Ascending aorta (tissue), 2 donors: ENCODE results near the gene SSU72. TPM values are rescaled to one million over a fixed set of nuclear protein-coding genes. Genes with fewer than 3 reads are reported as not detected.

Source experiments
- DNase-seq, 2 donors: peaks; one replicate each; pipeline ENCODE4 v3.0.0-alpha.2; 2019; ENCODE audit warnings: low spot score in 2 of 2
- H3K27ac ChIP-seq, 2 donors: fragments of 200-600 bp; sonication (generic); one replicate each; pipeline ENCODE4 v1.5.1; 2016 to 2017; ENCODE audit warnings: mild to moderate bottlenecking in 1 of 2
- H3K27me3 ChIP-seq: fragments of 200-600 bp; sonication (generic); one replicate; pipeline ENCODE4 v1.5.1; 2017
- H3K36me3 ChIP-seq, 2 donors: fragments of 200-600 bp; sonication (generic); one replicate each; pipeline ENCODE4 v1.5.1; 2016
- H3K4me1 ChIP-seq, 2 donors: fragments of 200-600 bp; sonication (generic); one replicate each; pipeline ENCODE4 v1.5.1; 2016 to 2017; ENCODE audit warnings: mild to moderate bottlenecking in 1 of 2
- H3K4me3 ChIP-seq, 2 donors: fragments of 200-600 bp; sonication (generic); one replicate each; pipeline ENCODE4 v1.5.1; 2016 to 2017; ENCODE audit warnings: mild to moderate bottlenecking in 1 of 2
- H3K9me3 ChIP-seq, 2 donors: fragments of 200-600 bp; sonication (generic); one replicate each; pipeline ENCODE4 v1.5.1; 2016
- CTCF ChIP-seq, 3 experiments: fragments of 200-600 bp in 2 of 3; fragments of 450-650 bp in 1 of 3; sonication (generic) in 2 of 3; IDR thresholded peaks; one replicate each; pipeline ENCODE4 v1.5.1; 2016 to 2019; ENCODE audit warnings: antibody characterized with exemption in 3 of 3, mild to moderate bottlenecking in 1 of 3, moderate library complexity in 1 of 3
- intact Hi-C: fragments of 100-400 bp; cut with DNase I; formaldehyde crosslinking; loops from one replicate; pipeline ENCODE4 v1.15.1; 2023
- total RNA-seq: library from RNA; depleted of rRNA; stranded (reverse); fragments of >200 nt; gene quantifications from one replicate; pipeline ENCODE4 v1.1.0, GENCODE V29; 2016

Gene SSU72
- total RNA-seq, 1 donor from 2014 or later, result 50.1 TPM

- Histone ChIP-seq H3K27me3 (no peaks in the 10 kb centered on the region), H3K4me1 (peaks cover 15 to 25% of the 10 kb centered on the region in 2 donors), H3K27ac (no peak overlapping the region), H3K36me3 (peaks cover 0 to 6% of the 10 kb centered on the region in 2 donors), H3K9me3 (no peaks in the 10 kb centered on the region), H3K4me3 (no peak overlapping the region)
- intact Hi-C loops, result loop anchor here (5.0 to 10.0 kb wide), 3 partner anchors 40 to 290 kb away; partner anchors contain the start of genes CDK11B and MRPL20
- no peak for TF ChIP-seq CTCF (IDR thresholded peaks at IDR 0.05)
- no peak for DNase-seq
These were observed 42.9 kb upstream of the SSU72 start for GRCh38 chr1:1617516-1617915.

GRCh38 chr1:1616838-1617237 lies 42.2 kb upstream of the SSU72 start:
- H3K36me3 ChIP-seq, result peaks cover 0 to 6% of the 10 kb centered on the region in 2 donors
- H3K27ac ChIP-seq, result no peak overlapping the region
- DNase-seq, result no peak

GRCh38 chr1:1616045-1616790 lies 41.6 kb upstream of the SSU72 start:
- peaks cover 15 to 25% of the 10 kb centered on the region in 2 donors for H3K4me1 ChIP-seq
- peaks cover 0 to 6% of the 10 kb centered on the region in 2 donors for H3K36me3 ChIP-seq
- no peak for DNase-seq
- intact Hi-C loops, result loop anchor here (5.0 to 10.0 kb wide), 3 partner anchors 41 to 291 kb away; partner anchors contain the start of genes CDK11B and MRPL20
- peak overlapping the region; percentile 97 to 100 for H3K4me3 ChIP-seq
- no peak for TF ChIP-seq CTCF (IDR thresholded peaks at IDR 0.05)
- H3K9me3 ChIP-seq, result no peaks in the 10 kb centered on the region
- H3K27me3 ChIP-seq, result no peaks in the 10 kb centered on the region
- H3K27ac ChIP-seq, result peak overlapping the region; percentile 100

More at GRCh38 chr1:1616838-1617237, 42.2 kb upstream of the SSU72 start:
- peaks cover 15 to 25% of the 10 kb centered on the region in 2 donors for H3K4me1 ChIP-seq
- intact Hi-C loops, result loop anchor here (5.0 to 10.0 kb wide), 3 partner anchors 40 to 290 kb away; partner anchors contain the start of genes CDK11B and MRPL20
- no peaks in the 10 kb centered on the region for H3K27me3 ChIP-seq
- TF ChIP-seq CTCF (IDR thresholded peaks at IDR 0.05), result no peak
- H3K9me3 ChIP-seq, result no peaks in the 10 kb centered on the region
- peak overlapping the region; percentile 97 to 100 for H3K4me3 ChIP-seq

GRCh38 chr1:1615256-1616044 lies 40.8 kb upstream of the SSU72 start, which contains the start of gene MIB2:
Gene MIB2 (plus strand): TSS chr1:1615500. CDS start chr1:1623453, 7,953 bp downstream.
- Histone ChIP-seq H3K27ac (peak within 1 kb of the TSS; percentile 100), H3K4me3 (peak within 1 kb of the TSS; percentile 97 to 100), H3K36me3 (peaks cover 0 to 6% of the 10 kb centered on the region in 2 donors), H3K4me1 (peaks cover 15 to 25% of the 10 kb centered on the region in 2 donors), H3K9me3 (no peaks in the 10 kb centered on the region), H3K27me3 (no peaks in the 10 kb centered on the region)
- peak in 1 of 3 experiments; percentile 18 for TF ChIP-seq CTCF (IDR thresholded peaks at IDR 0.05)
- peak; percentile 74 to 97 for DNase-seq
- intact Hi-C loops, result loop anchor here (1.0 to 10.0 kb wide), 6 partner anchors 41 to 307 kb away; partner anchors contain the start of genes ATAD3A, CDK11B, MRPL20 and PUSL1

GRCh38 chr1:1614954-1615255 lies 40.2 kb upstream of the SSU72 start:
- H3K27ac ChIP-seq, result peak overlapping the region; percentile 100
- intact Hi-C loops, result loop anchor here (1.0 to 10.0 kb wide), 6 partner anchors 41 to 307 kb away; partner anchors contain the start of genes ATAD3A, CDK11B, MRPL20 and PUSL1

More at GRCh38 chr1:1614954-1615255, 40.2 kb upstream of the SSU72 start:
- TF ChIP-seq CTCF (IDR thresholded peaks at IDR 0.05), result no peak
- Histone ChIP-seq H3K9me3 (no peaks in the 10 kb centered on the region), H3K4me3 (peak overlapping the region; percentile 97 to 100), H3K4me1 (peaks cover 15 to 25% of the 10 kb centered on the region in 2 donors), H3K36me3 (peaks cover 0 to 6% of the 10 kb centered on the region in 2 donors), H3K27me3 (no peaks in the 10 kb centered on the region)
- no peak for DNase-seq
